Brain microvascular endothelial cell (primary cell): ENCODE measurements around the gene SH3BP2.
"Not testable (repeated sequence)": the region's sequence is repeated elsewhere in the genome, so short reads cannot be mapped to it uniquely, and the experiment has no call there.

Source experiments
- DNase-seq: peaks from one replicate; pipeline ENCODE4 v3.0.0-alpha.2; 2020
- H3K27ac ChIP-seq: fragments of 250-450 bp; sonication (Bioruptor Pico); 2 replicates; pipeline ENCODE4 v1.5.1; 2020; ENCODE audit warnings: mild to moderate bottlenecking, moderate library complexity
- H3K27me3 ChIP-seq: fragments of 250-450 bp; sonication (Bioruptor Pico); replicated peaks from 2 replicates; pipeline ENCODE4 v1.5.1; 2020; ENCODE audit warnings: mild to moderate bottlenecking
- H3K36me3 ChIP-seq: fragments of 250-450 bp; sonication (Bioruptor Pico); replicated peaks from 2 replicates; pipeline ENCODE4 v1.5.1; 2020; ENCODE audit warnings: mild to moderate bottlenecking
- H3K4me3 ChIP-seq: 2 replicates; pipeline ENCODE4 v1.5.1; 2011; ENCODE audit warnings: low read depth, mild to moderate bottlenecking, control low read depth, low read length, moderate library complexity
- CTCF ChIP-seq: IDR thresholded peaks from 2 replicates; pipeline ENCODE4 v1.5.1; 2011; ENCODE audit warnings: low read depth, mild to moderate bottlenecking, moderate library complexity, low read length, control low read depth, inconsistent platforms; ENCODE audit errors: missing control alignments
- in situ Hi-C: cut with HindIII; loops from 2 replicates; pipeline ENCODE4 v1.10.0; 2017; ENCODE audit warnings: low sequenced_read_pairs, low pct_ligation_motif_present

SH3BP2 gene

GRCh38 chr4:2755821-2756690 is 36.8 kb upstream of the SH3BP2 start, which contains the start of gene TNIP2:
TNIP2 (minus strand) TSS chr4:2756336; CDS start chr4:2756289, 47 bp downstream.
- in situ Hi-C loops: no loop called here
- Histone ChIP-seq H3K36me3 (no peaks in the 10 kb centered on the region), H3K27me3 (no peaks in the 10 kb centered on the region), H3K27ac (peak within 1 kb of the TSS; percentile 28), H3K4me3 (peak within 1 kb of the TSS; percentile 81)
- DNase-seq: peak; percentile 53
- peak; percentile 30 for TF ChIP-seq CTCF

- no peak overlapping the region for H3K27ac ChIP-seq
- TF ChIP-seq CTCF: no peak
- H3K4me3 ChIP-seq: peak overlapping the region; percentile 37
- no peak for DNase-seq
- in situ Hi-C loops: no loop called here
- no peaks in the 10 kb centered on the region for H3K27me3 ChIP-seq
- H3K36me3 ChIP-seq: no peaks in the 10 kb centered on the region
Observed at GRCh38 chr4:2756691-2757350, 36.1 kb upstream of the SH3BP2 start.

- in situ Hi-C loops: no loop called here
- H3K27ac ChIP-seq: no peak overlapping the region
- H3K4me3 ChIP-seq: no peak overlapping the region
- TF ChIP-seq CTCF: no peak
- H3K36me3 ChIP-seq: no peaks in the 10 kb centered on the region
- no peaks in the 10 kb centered on the region for H3K27me3 ChIP-seq
- no peak for DNase-seq
Observed at GRCh38 chr4:2757426-2757825, 35.5 kb upstream of the SH3BP2 start.

GRCh38 chr4:2761035-2761923 is 31.6 kb upstream of the SH3BP2 start:
- peak; percentile 53 for TF ChIP-seq CTCF
- in situ Hi-C loops: no loop called here
- Histone ChIP-seq H3K27ac (no peak overlapping the region), H3K27me3 (no peaks in the 10 kb centered on the region), H3K36me3 (no peaks in the 10 kb centered on the region), H3K4me3 (no peak overlapping the region)
- DNase-seq: no peak

- no peaks in the 10 kb centered on the region for H3K27me3 ChIP-seq
- no peak for DNase-seq
- H3K27ac ChIP-seq: no peak overlapping the region
- TF ChIP-seq CTCF: no peak
- H3K36me3 ChIP-seq: no peaks in the 10 kb centered on the region
- no peak overlapping the region for H3K4me3 ChIP-seq
- in situ Hi-C loops: no loop called here
Observed at GRCh38 chr4:2762048-2762447, 30.8 kb upstream of the SH3BP2 start.

- in situ Hi-C loops, H3K36me3 ChIP-seq, DNase-seq, H3K4me3 ChIP-seq, H3K27me3 ChIP-seq, H3K27ac ChIP-seq: not testable (repeated sequence)
Observed at GRCh38 chr4:2762486-2763370, 30.2 kb upstream of the SH3BP2 start.
